ENCODE results near the gene MFNG.

Gene MFNG

DNA sequence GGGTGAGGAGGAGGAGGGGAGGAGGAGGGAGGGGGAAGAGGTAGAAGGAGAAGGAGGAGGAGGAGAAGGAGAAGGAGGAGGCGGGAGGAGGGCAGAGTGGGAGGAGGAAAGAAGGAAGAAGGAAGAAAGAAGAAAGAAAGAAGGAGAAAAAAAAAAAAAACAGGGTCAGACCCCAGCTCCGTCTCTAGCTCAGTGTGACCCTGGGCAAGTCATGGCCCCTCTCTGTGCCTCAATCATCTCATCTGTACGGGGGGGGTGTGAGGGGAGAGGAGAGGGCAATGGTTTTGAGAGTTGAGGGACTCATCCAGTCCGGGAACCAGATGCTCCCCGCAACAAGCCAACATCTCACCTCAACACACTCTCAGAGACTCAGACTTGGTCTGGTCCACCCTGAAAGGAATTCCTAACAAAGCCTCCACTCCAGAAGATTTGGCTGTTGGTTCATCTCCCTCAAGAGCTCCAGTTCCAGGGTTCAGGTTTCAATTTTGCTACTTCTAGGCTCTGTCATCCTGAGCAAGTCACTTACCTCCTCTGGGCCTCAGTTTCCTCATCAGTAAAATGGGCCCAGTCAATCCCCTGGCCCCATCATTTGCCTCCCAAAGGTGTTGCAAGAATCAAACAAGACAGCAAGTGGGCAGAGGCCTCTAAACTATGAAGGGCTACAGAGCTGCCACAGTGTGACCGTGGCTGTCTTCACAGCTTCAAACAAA, 25.4 kb upstream of the MFNG start:
- FAIRE-seq, result no peak

DNA sequence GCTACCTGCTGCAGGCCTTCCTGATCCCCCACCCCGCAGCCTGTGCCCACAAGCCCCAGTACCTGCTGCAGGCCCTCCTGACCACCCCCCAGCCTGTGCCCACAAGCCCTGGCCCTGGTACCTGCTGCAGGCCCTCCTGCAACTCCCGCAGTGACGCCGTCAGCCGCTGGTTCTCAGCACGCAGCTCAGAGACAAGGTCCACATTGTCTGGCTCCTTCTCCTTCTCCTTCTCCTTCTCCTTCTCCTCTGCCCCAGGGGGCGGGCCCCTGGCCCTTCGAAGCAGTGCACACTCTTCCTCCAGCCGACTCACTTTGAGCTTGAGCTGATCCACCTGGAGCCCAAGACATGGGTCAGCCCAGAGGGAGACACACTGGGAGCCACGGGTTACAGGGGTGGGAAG, 23.9 kb upstream of the MFNG start:
- FAIRE-seq, result no peak

- no peak for FAIRE-seq
Measured at GRCh38 chr22:37509059-37509860, 23.1 kb upstream of the MFNG start.

- no peak for FAIRE-seq
Measured at GRCh38 chr22:37508431-37508992, 22.3 kb upstream of the MFNG start.

DNA sequence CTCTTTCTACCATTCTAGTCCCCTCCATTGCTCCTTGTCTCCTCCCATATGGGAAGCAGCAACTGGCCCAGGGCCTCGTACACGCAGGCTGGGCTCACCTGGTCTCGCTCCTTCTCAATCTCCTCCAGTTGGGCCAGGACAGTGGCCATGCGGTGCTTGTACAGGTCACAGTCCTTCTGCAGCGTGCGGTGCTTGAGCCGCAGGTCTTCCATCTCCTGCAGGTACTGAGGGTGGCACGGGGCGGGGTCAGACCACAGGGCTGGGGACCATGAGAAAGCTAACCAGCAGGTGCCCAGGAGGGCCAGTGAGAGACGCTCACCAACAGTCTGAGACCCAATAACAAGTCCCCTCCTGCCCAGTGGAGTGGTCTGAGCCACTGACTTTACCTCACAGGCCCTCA, 21.5 kb upstream of the MFNG start:
- no peak for FAIRE-seq

GRCh38 chr22:37505989-37506388, 19.8 kb upstream of the MFNG start:
- FAIRE-seq, result no peak

DNA sequence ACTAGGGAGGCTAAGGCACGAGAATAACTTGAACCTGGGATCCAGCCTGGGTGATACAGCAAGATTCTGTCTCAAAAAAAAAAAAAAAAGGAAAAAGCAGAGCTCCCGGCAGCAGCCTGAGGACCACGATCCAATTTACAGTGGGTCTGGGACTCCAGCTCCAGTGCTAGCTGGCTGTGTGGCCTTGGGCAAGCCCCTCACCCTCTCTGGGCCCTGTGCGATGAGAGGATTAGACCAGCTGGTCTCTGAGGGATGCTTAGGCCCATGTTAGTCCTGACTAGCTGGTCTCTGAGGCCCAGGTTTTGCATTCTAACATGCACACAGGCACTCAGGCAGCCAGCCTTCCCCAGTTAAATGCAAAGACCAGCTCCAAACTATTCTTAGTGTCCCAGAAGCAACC, 19.4 kb upstream of the MFNG start:
- no peak for FAIRE-seq

DNA sequence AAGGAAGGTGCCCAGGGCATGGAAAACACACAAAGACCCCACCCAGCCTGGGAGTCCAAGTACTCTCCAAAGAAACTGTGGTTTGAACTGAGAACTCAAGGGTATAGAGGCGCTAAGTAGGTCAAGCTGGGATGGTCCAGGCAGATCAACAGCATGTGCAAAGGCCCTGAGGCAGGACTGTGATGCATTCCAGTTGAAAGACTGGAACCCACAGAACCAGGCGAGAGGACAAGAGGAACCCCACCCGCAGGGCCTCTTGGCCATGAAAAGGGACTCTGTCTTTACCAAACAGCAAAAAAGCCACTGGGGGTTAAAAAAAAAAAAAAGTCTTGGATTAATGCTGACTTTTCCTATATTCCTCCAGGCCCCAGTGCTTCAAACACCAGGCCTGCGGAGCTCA, 18.8 kb upstream of the MFNG start:
- FAIRE-seq, result no peak

GRCh38 chr22:37503850-37504249, 17.7 kb upstream of the MFNG start:
- FAIRE-seq, result no peak

DNA sequence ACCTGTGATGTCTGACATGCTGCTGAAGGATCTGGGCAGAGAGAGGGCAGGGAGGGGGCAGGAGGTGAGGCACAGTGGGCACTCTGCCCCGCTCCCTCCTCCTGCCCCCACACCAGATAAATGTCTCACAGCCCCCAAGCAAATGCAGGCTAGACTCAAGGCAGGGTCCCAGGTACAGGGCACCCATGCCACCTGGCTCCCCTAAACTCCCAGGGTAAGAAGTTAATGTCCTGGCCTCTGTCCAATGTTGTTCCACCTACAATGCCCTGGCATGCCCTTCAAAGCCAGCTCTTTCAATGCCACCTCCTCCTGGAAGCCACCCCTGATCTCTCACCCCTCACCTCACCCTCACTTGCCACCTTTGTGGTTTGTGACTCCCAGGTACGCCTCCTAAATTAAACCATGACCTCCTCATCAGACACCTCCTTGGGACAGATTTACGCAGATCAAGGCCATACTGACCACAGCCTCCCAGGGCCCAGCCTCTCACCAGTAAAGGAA, 17.0 kb upstream of the MFNG start:
- no peak for FAIRE-seq

DNA sequence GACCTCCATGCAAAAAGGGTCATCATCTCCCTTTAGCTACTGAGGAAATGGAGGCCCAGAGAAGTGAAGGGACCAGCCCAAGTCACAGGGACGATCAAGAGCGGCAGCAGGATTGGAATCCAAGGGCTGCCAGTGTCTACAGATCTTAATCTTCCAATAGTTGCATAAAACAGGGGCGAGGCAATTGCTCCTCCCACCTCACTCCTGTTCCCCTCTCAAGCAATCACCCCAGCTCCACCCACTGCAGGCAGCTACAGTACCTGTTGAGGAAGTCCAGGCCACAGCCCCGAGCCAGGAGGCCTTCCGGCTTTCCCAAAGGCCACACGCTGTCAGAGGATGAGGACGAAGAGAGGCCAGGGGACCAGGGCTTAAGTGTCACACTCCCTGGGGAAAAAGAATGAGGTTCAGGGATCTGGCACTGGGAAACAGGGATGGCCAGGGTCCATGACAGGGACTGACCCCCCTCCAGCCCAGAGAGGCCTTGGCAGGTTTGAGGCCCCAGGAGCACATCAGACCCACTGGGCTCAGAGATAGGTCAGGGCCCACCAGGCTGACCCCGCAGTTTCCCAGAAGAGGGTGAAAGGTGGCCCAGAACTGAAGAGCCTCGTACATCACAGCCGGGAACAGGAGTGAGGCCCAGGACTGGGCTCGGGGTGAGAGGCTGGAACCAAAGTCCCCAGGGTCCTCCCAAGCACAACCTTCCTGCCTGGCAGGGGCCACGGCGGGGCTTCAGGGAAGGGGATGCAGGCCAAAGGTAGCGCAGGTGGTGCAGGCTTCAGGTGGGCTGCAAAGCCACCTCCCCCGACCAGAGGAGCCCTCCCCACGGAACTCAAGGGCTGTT, 16.4 kb upstream of the MFNG start:
- no peak for FAIRE-seq

DNA sequence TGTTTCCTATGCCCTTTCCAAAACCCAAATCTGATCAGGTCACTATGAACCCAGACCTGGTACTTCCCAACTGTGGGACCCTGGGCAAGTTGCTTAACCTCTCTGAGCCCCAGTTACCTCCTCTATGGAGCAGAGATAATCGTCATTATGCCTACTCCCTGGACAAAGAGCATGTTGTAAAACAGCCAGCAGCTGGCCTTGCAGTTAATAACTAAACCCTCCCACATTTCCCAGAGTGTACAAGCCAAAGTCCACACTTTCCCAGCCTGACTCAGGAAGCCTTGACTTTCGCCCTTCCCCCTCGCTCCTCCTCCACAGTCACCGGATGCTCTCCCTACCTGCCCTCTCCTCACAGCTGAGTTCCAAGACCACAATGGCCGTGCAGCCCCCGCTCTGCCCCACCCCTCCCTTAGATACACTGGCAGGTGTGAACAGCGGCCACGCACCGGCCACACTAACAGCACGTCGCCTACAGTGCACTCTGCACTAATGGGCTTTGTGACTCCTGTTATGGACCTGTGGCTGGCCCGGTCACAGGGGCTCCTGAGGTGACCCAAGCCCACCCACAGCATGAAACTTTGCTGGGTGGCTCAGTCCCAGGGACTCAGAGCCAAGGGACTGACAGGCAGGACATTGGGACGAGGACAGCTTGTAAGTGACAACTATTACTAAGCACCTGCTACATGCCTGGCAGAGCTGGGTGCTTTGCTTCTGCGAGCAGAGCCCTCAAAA, 15.6 kb upstream of the MFNG start:
- FAIRE-seq, result peak; percentile 43

GRCh38 chr22:37500745-37501609, 14.8 kb upstream of the MFNG start:
- no peak for FAIRE-seq

- FAIRE-seq, result no peak
Measured at GRCh38 chr22:37499789-37500540, 13.8 kb upstream of the MFNG start.

- FAIRE-seq, result no peak
Measured at GRCh38 chr22:37499027-37499707, 13.0 kb upstream of the MFNG start.

- no peak for FAIRE-seq
Measured at GRCh38 chr22:37498289-37498909, 12.2 kb upstream of the MFNG start.

DNA sequence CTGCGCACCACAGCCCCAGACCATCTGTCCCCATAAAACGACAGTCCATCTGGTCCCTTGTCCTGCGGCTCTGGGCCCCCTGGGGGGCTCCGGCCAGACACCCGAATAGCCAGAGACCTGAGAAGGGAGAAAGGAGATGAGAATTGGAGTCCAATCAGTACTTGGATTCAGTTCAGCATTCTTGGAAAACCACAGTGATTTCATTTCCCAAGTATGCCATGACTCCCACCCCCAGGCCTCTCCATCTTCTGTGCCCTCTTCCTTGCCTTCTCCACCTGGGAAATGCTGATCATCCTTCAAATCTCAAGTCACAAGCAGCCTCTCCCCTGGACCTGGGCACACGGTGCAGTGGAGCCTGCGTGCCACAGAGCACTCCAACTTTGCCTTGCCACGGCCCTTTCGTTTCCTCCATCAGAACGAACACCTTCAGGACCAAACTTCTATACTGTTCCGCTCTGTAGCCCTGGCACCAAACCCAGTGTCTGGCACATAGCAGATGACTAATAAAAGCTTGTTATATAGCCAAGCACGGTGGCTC, 10.9 kb upstream of the MFNG start:
- no peak for FAIRE-seq

GRCh38 chr22:37496651-37497050, 10.5 kb upstream of the MFNG start:
- FAIRE-seq, result no peak

GRCh38 chr22:37493979-37494378, 7.8 kb upstream of the MFNG start:
- FAIRE-seq, result no peak
